Parathyroid adenoma (tissue), 2 donors: ENCODE data around the gene VDAC1.

Experiments used
- H2AFZ ChIP-seq: fragments of 300-600 bp; sonication (generic); one replicate; pipeline ENCODE4 v1.7.0; 2017; ENCODE audit warnings: antibody characterized with exemption, mild to moderate bottlenecking
- H3K27ac ChIP-seq: fragments of 300-600 bp; sonication (generic); one replicate; pipeline ENCODE4 v1.7.0; 2017
- H3K27me3 ChIP-seq: fragments of 300-600 bp; sonication (generic); one replicate; pipeline ENCODE4 v1.7.0; 2017; ENCODE audit warnings: low read length; ENCODE audit not compliant: control insufficient read depth, insufficient read depth
- H3K36me3 ChIP-seq: fragments of 300-600 bp; sonication (generic); one replicate; pipeline ENCODE4 v1.7.0; 2017; ENCODE audit warnings: low read length; ENCODE audit not compliant: control insufficient read depth, insufficient read depth
- H3K4me1 ChIP-seq: fragments of 300-600 bp; sonication (generic); one replicate; pipeline ENCODE4 v1.7.0; 2017; ENCODE audit warnings: control low read depth
- H3K4me2 ChIP-seq: fragments of 300-600 bp; sonication (generic); one replicate; pipeline ENCODE4 v1.7.0; 2017; ENCODE audit warnings: low read length
- H3K4me3 ChIP-seq: fragments of 300-600 bp; sonication (generic); one replicate; pipeline ENCODE4 v1.7.0; 2017; ENCODE audit warnings: low read depth, low read length
- H3K79me2 ChIP-seq: fragments of 300-600 bp; sonication (generic); one replicate; pipeline ENCODE4 v1.7.0; 2017; ENCODE audit warnings: control low read depth
- H3K9ac ChIP-seq: fragments of 300-600 bp; sonication (generic); one replicate; pipeline ENCODE4 v1.7.0; 2017; ENCODE audit warnings: mild to moderate bottlenecking
- H3K9me3 ChIP-seq: fragments of 300-600 bp; sonication (generic); one replicate; pipeline ENCODE4 v1.7.0; 2017; ENCODE audit warnings: low read length; ENCODE audit not compliant: control insufficient read depth
- CTCF ChIP-seq: fragments of 300-600 bp; sonication (generic); IDR thresholded peaks from one replicate; pipeline ENCODE4 v1.7.0; 2017; ENCODE audit warnings: antibody characterized with exemption, mild to moderate bottlenecking
- donor health status: primary hyperparathyroidism.

The VDAC1 gene

GRCh38 chr5:134019636-134020035 lies 14.9 kb upstream of the VDAC1 start:
- Histone ChIP-seq H3K27me3 (no peaks in the 10 kb centered on the region), H3K27ac (no peak overlapping the region), H3K36me3 (no peaks in the 10 kb centered on the region), H2AFZ (no peak overlapping the region), H3K4me3 (no peak overlapping the region), H3K4me2 (no peak overlapping the region), H3K9me3 (no peaks in the 10 kb centered on the region), H3K9ac (no peak overlapping the region), H3K79me2 (no peaks in the 10 kb centered on the region), H3K4me1 (no peaks in the 10 kb centered on the region)
- no peak for TF ChIP-seq CTCF

- Histone ChIP-seq H3K4me2 (no peak overlapping the region), H3K9ac (no peak overlapping the region), H3K27me3 (no peaks in the 10 kb centered on the region), H3K4me3 (no peak overlapping the region), H3K79me2 (no peaks in the 10 kb centered on the region), H3K9me3 (no peaks in the 10 kb centered on the region), H2AFZ (no peak overlapping the region), H3K4me1 (no peaks in the 10 kb centered on the region), H3K27ac (no peak overlapping the region), H3K36me3 (no peaks in the 10 kb centered on the region)
- no peak for TF ChIP-seq CTCF
Observed at GRCh38 chr5:134018986-134019316, 14.2 kb upstream of the VDAC1 start.

- no peak overlapping the region for H3K4me2 ChIP-seq
- H3K9ac ChIP-seq: no peak overlapping the region
- no peaks in the 10 kb centered on the region for H3K9me3 ChIP-seq
- no peak overlapping the region for H2AFZ ChIP-seq
- H3K4me3 ChIP-seq: no peak overlapping the region
- H3K27ac ChIP-seq: no peak overlapping the region
- no peak for TF ChIP-seq CTCF
- H3K27me3 ChIP-seq: no peaks in the 10 kb centered on the region
- no peaks in the 10 kb centered on the region for H3K4me1 ChIP-seq
- H3K79me2 ChIP-seq: no peaks in the 10 kb centered on the region
- H3K36me3 ChIP-seq: no peaks in the 10 kb centered on the region
Observed at GRCh38 chr5:134018154-134018985, 13.6 kb upstream of the VDAC1 start.

GRCh38 chr5:134008266-134008749 lies 3.5 kb upstream of the VDAC1 start:
- no peak overlapping the region for H3K27ac ChIP-seq
- no peak for TF ChIP-seq CTCF
- peaks cover 3% of the 10 kb centered on the region for H3K79me2 ChIP-seq

More at GRCh38 chr5:134008266-134008749, 3.5 kb upstream of the VDAC1 start:
- H3K9me3 ChIP-seq: no peaks in the 10 kb centered on the region
- H3K27me3 ChIP-seq: no peaks in the 10 kb centered on the region
- no peak overlapping the region for H2AFZ ChIP-seq
- no peaks in the 10 kb centered on the region for H3K36me3 ChIP-seq
- no peak overlapping the region for H3K9ac ChIP-seq
- H3K4me2 ChIP-seq: no peak overlapping the region
- no peak overlapping the region for H3K4me3 ChIP-seq
- peaks cover 4% of the 10 kb centered on the region for H3K4me1 ChIP-seq
